H1 (cell line): ENCODE measurements around the gene CLINT1. TPM values are rescaled to one million over a fixed set of nuclear protein-coding genes. Genes with fewer than 3 reads are reported as not detected.
A peak's percentile ranks its signal among the peaks of the same experiment; 100 is the strongest.

Experiments used
- CHD1 ChIP-seq: IDR thresholded peaks from 2 replicates; pipeline ENCODE4 v1.6.1; 2012; ENCODE audit warnings: low read depth, low read length, improper control_type of control experiment
- EP300 ChIP-seq, 2 experiments: IDR thresholded peaks; 1 replicate in 1 of 2; 2 replicates in 1 of 2; pipeline ENCODE4 v1.6.1; 2011 to 2012; ENCODE audit warnings: low read depth in 2 of 2, low read length in 2 of 2, mild to moderate bottlenecking in 2 of 2, borderline replicate concordance in 1 of 2, inconsistent platforms in 1 of 2, moderate library complexity in 1 of 2
- GTF2F1 ChIP-seq: IDR thresholded peaks from 2 replicates; pipeline ENCODE4 v1.6.1; 2012; ENCODE audit warnings: low read depth, low read length, improper control_type of control experiment, borderline replicate concordance
- HDAC2 ChIP-seq, 2 experiments: fragments of 300-600 bp in 1 of 2; sonication (generic) in 1 of 2; IDR thresholded peaks; 2 replicates each; pipeline ENCODE4 v1.6.1; 2011 to 2012; ENCODE audit warnings: low read depth in 2 of 2, low read length in 2 of 2, mild to moderate bottlenecking in 2 of 2, moderate library complexity in 2 of 2, borderline replicate concordance in 1 of 2, inconsistent platforms in 1 of 2
- HDAC6 ChIP-seq: IDR thresholded peaks from one replicate; pipeline ENCODE4 v1.7.1; 2012; ENCODE audit warnings: low read depth, mild to moderate bottlenecking, inconsistent platforms, low read length, moderate library complexity
- JUND ChIP-seq: IDR thresholded peaks from 2 replicates; pipeline ENCODE4 v1.6.1; 2011; ENCODE audit warnings: mild to moderate bottlenecking, improper control_type of control experiment, low read length
- MAFK ChIP-seq: IDR thresholded peaks from 2 replicates; pipeline ENCODE4 v1.6.1; 2012; ENCODE audit warnings: low read depth, mild to moderate bottlenecking, improper control_type of control experiment, low read length
- NANOG ChIP-seq: IDR thresholded peaks from 2 replicates; pipeline ENCODE4 v1.6.1; 2011; ENCODE audit warnings: low read length, low read depth, mild to moderate bottlenecking, inconsistent platforms; ENCODE audit not compliant: insufficient read depth, poor library complexity, severe bottlenecking
- PHF8 ChIP-seq: fragments of 200-600 bp; sonication (generic); conservative IDR thresholded peaks from 2 replicates; pipeline ENCODE4 v1.7.1; 2012; ENCODE audit warnings: low read depth, mild to moderate bottlenecking, inconsistent platforms, low read length, moderate library complexity
- POU5F1 ChIP-seq: IDR thresholded peaks from 2 replicates; pipeline ENCODE4 v1.6.1; 2011; ENCODE audit warnings: low read depth, mild to moderate bottlenecking, low read length, moderate library complexity
- RFX5 ChIP-seq: IDR thresholded peaks from 2 replicates; pipeline ENCODE4 v1.6.1; 2011; ENCODE audit warnings: low read depth, low read length, improper control_type of control experiment, borderline replicate concordance
- SIN3A ChIP-seq, 2 experiments: IDR thresholded peaks in 1 of 2; conservative IDR thresholded peaks in 1 of 2; 2 replicates each; pipeline ENCODE4 v1.6.1; 2011 to 2012; ENCODE audit warnings: low read length in 2 of 2, improper control_type of control experiment in 1 of 2, low read depth in 1 of 2, mild to moderate bottlenecking in 1 of 2
- SUZ12 ChIP-seq: fragments of 200-600 bp; sonication (generic); IDR thresholded peaks from 2 replicates; pipeline ENCODE4 v1.6.1; 2012; ENCODE audit warnings: mild to moderate bottlenecking, inconsistent platforms, low read length, moderate library complexity, mixed read lengths
- TAF1 ChIP-seq: IDR thresholded peaks from 2 replicates; pipeline ENCODE4 v1.6.1; 2011; ENCODE audit warnings: mild to moderate bottlenecking, low read depth, low read length
- TCF12 ChIP-seq: IDR thresholded peaks from 2 replicates; pipeline ENCODE4 v1.6.1; 2011; ENCODE audit warnings: low read depth, mild to moderate bottlenecking, low read length
- USF2 ChIP-seq: IDR thresholded peaks from 2 replicates; pipeline ENCODE4 v1.6.1; 2011; ENCODE audit warnings: low read length, improper control_type of control experiment
- polyA plus RNA-seq, 7 experiments: library from polyadenylated mRNA; depleted of rRNA in 3 of 7; stranded (reverse) in 5 of 7; unstranded in 2 of 7; fragments of >200 nt in 5 of 7; fragments of 200-250 nt in 2 of 7; gene quantifications; 1 replicate in 5 of 7; 2 replicates in 1 of 7; 4 replicates in 1 of 7; pipeline versions ENCODE4 v1.2.1 to v1.2.3, GENCODE V29; 2011 to 2013; ENCODE audit warnings: missing spikeins in 2 of 7, mixed read lengths in 2 of 7
- total RNA-seq: library from RNA; stranded (reverse); fragmentation: NEBNext Ultra II Directional; extraction: Animal tissue kit (Norgen Biotek cat#: 25700); gene quantifications from 2 replicates; pipeline ENCODE4 v1.2.1, GENCODE V29; 2021

Gene CLINT1
- total and polyA plus RNA-seq, 2 of the 8 experiments (the other 6 are each of a cell fraction or from before 2014, with no cell fraction given): 85.9 to 140 TPM

- TF ChIP-seq MAFK (no peak), USF2 (no peak), SIN3A (conservative IDR thresholded peaks at IDR 0.05 in 1 of 2, IDR thresholded peaks at IDR 0.05 in 1 of 2; ENCODE audit: low read depth in 1 of 2, low read length in 2 of 2) (peak in 1 of 2 experiments; percentile 89; a peak in 2 of 4 replicates), POU5F1 (no peak), HDAC6 (no peak), TAF1 (peak; percentile 66), NANOG (no peak), PHF8 (peak; percentile 85), RFX5 (no peak), EP300 (IDR thresholded peaks at IDR 0.05; ENCODE audit: borderline replicate concordance in 1 of 2, low read depth in 2 of 2, low read length in 2 of 2) (peak in 1 of 2 experiments; percentile 34; a peak in 1 of 3 replicates), GTF2F1 (no peak), TCF12 (no peak), HDAC2 (IDR thresholded peaks at IDR 0.05; ENCODE audit: borderline replicate concordance in 1 of 2, low read depth in 2 of 2, low read length in 2 of 2) (0 out of 4 replicates have a peak, but pooled peaks of 1 of the 2 experiments have one; percentile 6), SUZ12 (no peak), JUND (no peak), CHD1 (no peak)
Observed at GRCh38 chr5:157858527-157859226, at the start of gene CLINT1 (continued).
